Suprapubic skin (tissue), 4 donors: Measurements from ENCODE around the gene C16orf89. TPM values are rescaled to one million over a fixed set of nuclear protein-coding genes. Genes with fewer than 3 reads are reported as not detected.

Source experiments
- DNase-seq, 2 donors: peaks; one replicate each; pipeline ENCODE4 v3.0.0-alpha.2; 2019; ENCODE audit warnings: low spot score in 2 of 2
- H3K27ac ChIP-seq: fragments of 200-600 bp; sonication (generic); one replicate; pipeline ENCODE4 v1.5.1; 2019
- H3K27me3 ChIP-seq: fragments of 200-600 bp; sonication (generic); one replicate; pipeline ENCODE4 v1.5.1; 2019
- H3K36me3 ChIP-seq: fragments of 200-600 bp; sonication (generic); one replicate; pipeline ENCODE4 v1.5.1; 2019
- H3K4me1 ChIP-seq: fragments of 200-600 bp; sonication (generic); one replicate; pipeline ENCODE4 v1.5.1; 2019
- H3K4me3 ChIP-seq: fragments of 200-600 bp; sonication (generic); one replicate; pipeline ENCODE4 v1.5.1; 2019; ENCODE audit warnings: mild to moderate bottlenecking
- H3K9me3 ChIP-seq: fragments of 200-600 bp; sonication (generic); one replicate; pipeline ENCODE4 v1.5.1; 2019
- CTCF ChIP-seq, 2 donors: fragments of 200-600 bp in 1 of 2; fragments of 450-650 bp in 1 of 2; sonication (generic) in 1 of 2; IDR thresholded peaks; one replicate each; pipeline ENCODE4 v1.5.1; 2016 to 2019; ENCODE audit warnings: antibody characterized with exemption in 2 of 2, mild to moderate bottlenecking in 1 of 2, moderate library complexity in 1 of 2
- EP300 ChIP-seq: sonication (generic); formaldehyde crosslinking; IDR thresholded peaks from one replicate; pipeline ENCODE4 v1.6.1; 2017; ENCODE audit warnings: antibody characterized with exemption
- POLR2A ChIP-seq, 2 donors: fragments of 450-650 bp; IDR thresholded peaks; one replicate each; pipeline ENCODE4 v1.6.1; 2017; ENCODE audit warnings: antibody characterized with exemption in 2 of 2, mild to moderate bottlenecking in 2 of 2, moderate library complexity in 2 of 2
- POLR2AphosphoS5 ChIP-seq, 3 donors: sonication (generic); formaldehyde crosslinking; IDR thresholded peaks; one replicate each; pipeline ENCODE4 v1.6.1; 2017; ENCODE audit warnings: antibody characterized with exemption in 3 of 3
- WGBS: methylation state at CpG from one replicate; pipeline ENCODE4 v1.1.5; 2018; 5-methylcytosine and 5-hydroxymethylcytosine counted together
- total RNA-seq, 4 donors: library from RNA; depleted of rRNA; stranded (reverse); fragments of >200 nt; gene quantifications; one replicate each; pipeline ENCODE4 v1.1.0, GENCODE V29; 2016

The C16orf89 gene
- total RNA-seq, 4 donors from 2014 or later: 1.6 TPM; not detected in 3

GRCh38 chr16:5042574-5043171, 23.1 kb downstream of the C16orf89 start:
- Histone ChIP-seq H3K27ac (no peak overlapping the region), H3K4me1 (no peaks in the 10 kb centered on the region), H3K27me3 (no peaks in the 10 kb centered on the region), H3K9me3 (no peaks in the 10 kb centered on the region), H3K36me3 (no peaks in the 10 kb centered on the region), H3K4me3 (no peak overlapping the region)
- TF ChIP-seq POLR2AphosphoS5 (IDR thresholded peaks at IDR 0.05) (no peak), EP300 (no peak), POLR2A (IDR thresholded peaks at IDR 0.05) (no peak), CTCF (IDR thresholded peaks at IDR 0.05) (no peak)
- WGBS: 76% methylated on average over 14 of the region's 14 CpGs
- no peak for DNase-seq

- WGBS: 80% methylated on average over 12 of the region's 12 CpGs
- H3K4me1 ChIP-seq: peaks cover 3% of the 10 kb centered on the region
- DNase-seq: no peak
- H3K9me3 ChIP-seq: no peaks in the 10 kb centered on the region
- H3K27ac ChIP-seq: no peak overlapping the region
- H3K4me3 ChIP-seq: no peak overlapping the region
- H3K36me3 ChIP-seq: no peaks in the 10 kb centered on the region
- TF ChIP-seq CTCF (IDR thresholded peaks at IDR 0.05): no peak
- TF ChIP-seq EP300: no peak
- no peak for TF ChIP-seq POLR2AphosphoS5 (IDR thresholded peaks at IDR 0.05)
- TF ChIP-seq POLR2A (IDR thresholded peaks at IDR 0.05): no peak
- no peaks in the 10 kb centered on the region for H3K27me3 ChIP-seq
Observed at GRCh38 chr16:5041600-5042133, 24.1 kb downstream of the C16orf89 start.

GRCh38 chr16:5040451-5040850, 25.3 kb downstream of the C16orf89 start:
- peaks cover 6% of the 10 kb centered on the region for H3K4me1 ChIP-seq
- no peaks in the 10 kb centered on the region for H3K9me3 ChIP-seq
- no peaks in the 10 kb centered on the region for H3K36me3 ChIP-seq
- 68% methylated on average over 7 of the region's 7 CpGs for WGBS
- no peak overlapping the region for H3K4me3 ChIP-seq
- TF ChIP-seq POLR2AphosphoS5 (IDR thresholded peaks at IDR 0.05): no peak
- no peak for TF ChIP-seq POLR2A (IDR thresholded peaks at IDR 0.05)
- TF ChIP-seq CTCF (IDR thresholded peaks at IDR 0.05): no peak
- no peak for TF ChIP-seq EP300
- H3K27me3 ChIP-seq: no peaks in the 10 kb centered on the region
- H3K27ac ChIP-seq: no peak overlapping the region
- DNase-seq: no peak

GRCh38 chr16:5036228-5037156, 29.3 kb downstream of the C16orf89 start:
- no peak for DNase-seq
- WGBS: 41% methylated on average over 12 of the region's 12 CpGs
- Histone ChIP-seq H3K9me3 (no peaks in the 10 kb centered on the region), H3K27ac (no peak overlapping the region), H3K4me3 (no peak overlapping the region), H3K36me3 (no peaks in the 10 kb centered on the region), H3K4me1 (peaks cover 30% of the 10 kb centered on the region), H3K27me3 (no peaks in the 10 kb centered on the region)
- TF ChIP-seq POLR2A (IDR thresholded peaks at IDR 0.05) (no peak), CTCF (IDR thresholded peaks at IDR 0.05) (no peak), EP300 (no peak), POLR2AphosphoS5 (IDR thresholded peaks at IDR 0.05) (no peak)

GRCh38 chr16:5035909-5036227, 29.9 kb downstream of the C16orf89 start:
- H3K9me3 ChIP-seq: no peaks in the 10 kb centered on the region
- H3K27me3 ChIP-seq: no peaks in the 10 kb centered on the region
- H3K36me3 ChIP-seq: no peaks in the 10 kb centered on the region
- DNase-seq: no peak
- TF ChIP-seq CTCF (IDR thresholded peaks at IDR 0.05): no peak
- no peak for TF ChIP-seq POLR2A (IDR thresholded peaks at IDR 0.05)
- TF ChIP-seq POLR2AphosphoS5 (IDR thresholded peaks at IDR 0.05): no peak
- no peak for TF ChIP-seq EP300
- no peak overlapping the region for H3K27ac ChIP-seq
- whole genome bisulfite sequencing: 67% methylated on average over 1 of the region's 1 CpG
- H3K4me1 ChIP-seq: peaks cover 30% of the 10 kb centered on the region
- no peak overlapping the region for H3K4me3 ChIP-seq
